OCI-LY3 (cell line): ENCODE data around the gene NR3C2.

ENCODE experiments used
- H2AFZ ChIP-seq: fragments of 200-600, 300-600 bp; shearing (Covaris generic); 2 replicates; pipeline ENCODE4 v1.6.0; 2014; ENCODE audit warnings: antibody characterized with exemption, low read depth, low read length
- H3K27ac ChIP-seq: fragments of 200-600, 300-600 bp; sonication (generic); 2 replicates; pipeline ENCODE4 v1.5.1; 2014; ENCODE audit warnings: mild to moderate bottlenecking, low read length, moderate library complexity, mixed read lengths
- H3K27me3 ChIP-seq: fragments of 200-600, 300-600 bp; sonication (generic); 2 replicates; pipeline ENCODE4 v1.6.1; 2014; ENCODE audit warnings: low read depth, low read length, mixed read lengths
- H3K36me3 ChIP-seq: fragments of 200-600, 300-600 bp; sonication (generic); replicated peaks from 2 replicates; pipeline ENCODE3; 2014; ENCODE audit warnings: low read depth, low read length, mixed read lengths
- H3K4me1 ChIP-seq: fragments of 300-600, 200-600 bp; sonication (generic); 2 replicates; pipeline ENCODE4 v1.6.1; 2014; ENCODE audit warnings: low read length, mixed read lengths
- H3K4me2 ChIP-seq: fragments of 200-600, 300-600 bp; sonication (generic); 2 replicates; pipeline ENCODE4 v1.6.1; 2014; ENCODE audit warnings: low read length, mixed read lengths
- H3K4me3 ChIP-seq: fragments of 300-600, 200-600 bp; sonication (generic); 2 replicates; pipeline ENCODE4 v1.5.1; 2014; ENCODE audit warnings: antibody characterized with exemption, mild to moderate bottlenecking, low read length, moderate library complexity
- H3K79me2 ChIP-seq: fragments of 300-600, 200-600 bp; shearing (Covaris generic); 2 replicates; pipeline ENCODE4 v1.6.1; 2014; ENCODE audit warnings: mild to moderate bottlenecking, low read length, mixed read lengths
- H3K9ac ChIP-seq: fragments of 300-600, 200-600 bp; shearing (Covaris generic); 2 replicates; pipeline ENCODE4 v1.6.0; 2014; ENCODE audit warnings: mild to moderate bottlenecking, low read length, moderate library complexity
- H3K9me3 ChIP-seq: fragments of 200-600, 300-600 bp; shearing (Covaris generic); 2 replicates; pipeline ENCODE4 v1.6.1; 2014; ENCODE audit warnings: low read length, mixed read lengths; ENCODE audit not compliant: insufficient read depth
- H4K20me1 ChIP-seq: fragments of 200-600, 300-600 bp; sonication (generic); 2 replicates; pipeline ENCODE4 v1.6.1; 2016; ENCODE audit warnings: low read length, mixed read lengths; ENCODE audit not compliant: insufficient read depth
- EZH2phosphoT487 ChIP-seq: fragments of 200-600 bp; shearing (Covaris generic); IDR thresholded peaks from 2 replicates; pipeline ENCODE4 v1.6.1; 2018; ENCODE audit warnings: antibody characterized with exemption, mixed run types, low read depth
- TF ChIP-seq, protein P1 (sequence below): fragments of 200-600, 300-600 bp; sonication (generic); IDR thresholded peaks from 2 replicates; pipeline ENCODE4 v1.5.1; 2014; ENCODE audit warnings: antibody characterized with exemption, low read length, low read depth

NR3C2 gene

DNA sequence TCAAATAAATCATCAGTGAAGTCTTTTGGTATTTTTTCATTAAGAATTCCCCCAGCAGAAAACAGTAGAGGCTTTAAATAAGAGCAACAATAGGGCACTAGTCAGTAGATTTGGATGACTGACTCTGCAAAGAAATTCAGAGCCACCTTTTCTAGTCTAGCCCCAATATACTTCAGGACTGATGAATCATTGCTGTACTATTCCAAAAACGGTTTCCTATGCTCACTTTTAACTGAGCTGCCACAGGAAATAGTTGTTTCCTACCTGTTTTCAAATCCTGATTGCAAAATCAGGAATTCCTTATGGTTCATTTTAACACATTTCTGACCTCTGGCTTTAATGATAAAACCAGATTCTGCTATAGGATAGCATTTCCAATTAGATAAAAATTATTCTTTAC is 171.6 kb downstream of the NR3C2 start:
- H3K4me1 ChIP-seq = no peaks in the 10 kb centered on the region
- no peak overlapping the region for H3K4me3 ChIP-seq
- H3K9me3 ChIP-seq = no peaks in the 10 kb centered on the region
- no peaks in the 10 kb centered on the region for H3K27me3 ChIP-seq
- no peaks in the 10 kb centered on the region for H4K20me1 ChIP-seq
- no peak overlapping the region for H3K9ac ChIP-seq
- H3K36me3 ChIP-seq = no peaks in the 10 kb centered on the region
- H2AFZ ChIP-seq = no peak overlapping the region
- H3K27ac ChIP-seq = no peak overlapping the region
- H3K79me2 ChIP-seq = no peaks in the 10 kb centered on the region
- TF ChIP-seq, protein P1, sequence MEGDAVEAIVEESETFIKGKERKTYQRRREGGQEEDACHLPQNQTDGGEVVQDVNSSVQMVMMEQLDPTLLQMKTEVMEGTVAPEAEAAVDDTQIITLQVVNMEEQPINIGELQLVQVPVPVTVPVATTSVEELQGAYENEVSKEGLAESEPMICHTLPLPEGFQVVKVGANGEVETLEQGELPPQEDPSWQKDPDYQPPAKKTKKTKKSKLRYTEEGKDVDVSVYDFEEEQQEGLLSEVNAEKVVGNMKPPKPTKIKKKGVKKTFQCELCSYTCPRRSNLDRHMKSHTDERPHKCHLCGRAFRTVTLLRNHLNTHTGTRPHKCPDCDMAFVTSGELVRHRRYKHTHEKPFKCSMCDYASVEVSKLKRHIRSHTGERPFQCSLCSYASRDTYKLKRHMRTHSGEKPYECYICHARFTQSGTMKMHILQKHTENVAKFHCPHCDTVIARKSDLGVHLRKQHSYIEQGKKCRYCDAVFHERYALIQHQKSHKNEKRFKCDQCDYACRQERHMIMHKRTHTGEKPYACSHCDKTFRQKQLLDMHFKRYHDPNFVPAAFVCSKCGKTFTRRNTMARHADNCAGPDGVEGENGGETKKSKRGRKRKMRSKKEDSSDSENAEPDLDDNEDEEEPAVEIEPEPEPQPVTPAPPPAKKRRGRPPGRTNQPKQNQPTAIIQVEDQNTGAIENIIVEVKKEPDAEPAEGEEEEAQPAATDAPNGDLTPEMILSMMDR = no peak
- TF ChIP-seq EZH2phosphoT487 = no peak
- H3K4me2 ChIP-seq = no peak overlapping the region

DNA sequence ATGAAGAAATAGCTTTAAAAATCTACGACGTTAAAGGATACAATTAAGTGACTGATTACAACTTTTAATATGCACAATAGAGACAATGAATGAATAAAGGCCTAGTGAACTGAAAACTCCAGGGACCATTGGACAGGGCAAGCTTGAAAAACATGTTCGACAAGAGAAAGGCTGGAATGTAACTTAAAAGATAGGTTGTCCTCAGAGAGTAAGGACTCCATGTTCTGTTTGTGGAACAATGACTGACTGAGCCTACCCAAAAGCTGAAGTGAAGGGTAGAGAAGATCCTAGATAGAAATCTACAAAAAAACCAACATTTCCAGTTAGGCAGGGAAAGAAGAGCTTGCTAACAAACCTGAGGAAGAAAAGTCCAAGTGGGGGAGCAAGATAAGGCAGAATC is 173.4 kb downstream of the NR3C2 start:
- Histone ChIP-seq H3K4me2 (no peak overlapping the region), H3K9me3 (no peaks in the 10 kb centered on the region), H4K20me1 (no peaks in the 10 kb centered on the region), H3K4me3 (no peak overlapping the region), H3K27me3 (no peaks in the 10 kb centered on the region), H3K79me2 (no peaks in the 10 kb centered on the region), H3K9ac (no peak overlapping the region), H2AFZ (no peak overlapping the region), H3K27ac (no peak overlapping the region), H3K36me3 (no peaks in the 10 kb centered on the region), H3K4me1 (no peaks in the 10 kb centered on the region)
- TF ChIP-seq, protein P1 = no peak
- TF ChIP-seq EZH2phosphoT487 = no peak

DNA sequence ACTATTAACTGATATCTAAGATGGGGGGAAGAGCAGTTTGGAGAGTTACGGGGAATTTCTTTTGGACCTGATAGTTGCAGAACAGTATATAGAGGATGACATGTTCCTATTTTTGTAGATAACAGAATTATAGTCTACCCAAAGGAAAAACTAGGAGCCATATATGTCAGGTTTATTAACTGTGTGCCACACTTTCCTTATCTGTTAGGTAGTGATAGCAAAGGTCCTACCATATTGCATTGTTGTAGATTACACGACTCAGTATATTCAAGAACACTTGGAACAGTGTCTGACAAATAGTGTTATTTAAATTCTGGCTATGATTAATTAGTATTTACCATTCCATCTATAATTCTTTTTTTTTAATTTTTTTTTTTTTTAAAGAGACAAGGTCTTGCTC is 175.3 kb downstream of the NR3C2 start:
- Histone ChIP-seq H4K20me1 (no peaks in the 10 kb centered on the region), H3K4me2 (no peak overlapping the region), H3K79me2 (no peaks in the 10 kb centered on the region), H3K9me3 (no peaks in the 10 kb centered on the region), H3K36me3 (no peaks in the 10 kb centered on the region), H2AFZ (no peak overlapping the region), H3K27ac (no peak overlapping the region), H3K27me3 (no peaks in the 10 kb centered on the region), H3K9ac (no peak overlapping the region), H3K4me1 (no peaks in the 10 kb centered on the region), H3K4me3 (no peak overlapping the region)
- TF ChIP-seq EZH2phosphoT487 = no peak
- TF ChIP-seq, protein P1 = no peak

DNA sequence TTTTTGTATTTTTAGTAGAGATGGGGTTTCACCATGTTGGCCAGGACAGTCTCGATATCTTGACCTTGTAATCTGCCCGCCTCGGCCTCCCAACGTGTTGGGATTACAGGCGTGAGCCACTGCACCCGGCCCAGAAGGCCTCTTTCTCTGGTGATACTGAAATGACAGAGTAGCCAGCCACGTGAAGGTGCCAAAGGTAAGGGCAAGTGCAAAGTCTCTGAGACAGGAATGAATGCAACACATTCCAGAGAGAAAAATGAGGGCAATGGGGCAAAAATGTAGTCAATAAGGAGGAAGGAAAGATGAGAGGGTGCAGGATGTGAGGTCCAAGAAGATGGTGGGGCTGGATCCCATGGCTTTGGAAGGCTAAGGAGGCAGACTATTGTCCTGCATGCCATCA is 176.0 kb downstream of the NR3C2 start:
- Histone ChIP-seq H3K36me3 (no peaks in the 10 kb centered on the region), H3K4me1 (no peaks in the 10 kb centered on the region), H3K9me3 (no peaks in the 10 kb centered on the region), H3K4me2 (no peak overlapping the region), H3K27me3 (no peaks in the 10 kb centered on the region), H3K27ac (no peak overlapping the region), H3K9ac (no peak overlapping the region), H3K4me3 (no peak overlapping the region), H4K20me1 (no peaks in the 10 kb centered on the region), H2AFZ (no peak overlapping the region), H3K79me2 (no peaks in the 10 kb centered on the region)
- TF ChIP-seq EZH2phosphoT487 = no peak
- TF ChIP-seq, protein P1 = no peak
